Chondrocyte (in vitro differentiated cells): ENCODE results near the gene SNRPA. TPM values are rescaled to one million over a fixed set of nuclear protein-coding genes. Genes with fewer than 3 reads are reported as not detected.

Experiments
- DNase-seq: peaks from one replicate; pipeline ENCODE4 v3.0.0; 2021; ENCODE audit warnings: mixed read lengths, low spot score
- H3K27ac Mint-ChIP-seq: one replicate; pipeline ENCODE4 v1.8.0; 2021; ENCODE audit warnings: mild to moderate bottlenecking, moderate library complexity, mixed read lengths; ENCODE audit not compliant: unreplicated experiment
- H3K27me3 Mint-ChIP-seq: 2 replicates; pipeline ENCODE4 v1.8.0; 2021; ENCODE audit warnings: low read depth, mixed read lengths
- H3K36me3 Mint-ChIP-seq: 2 replicates; pipeline ENCODE4 v1.8.0; 2021; ENCODE audit warnings: low read depth, mixed read lengths
- H3K4me1 Mint-ChIP-seq: 2 replicates; pipeline ENCODE4 v1.8.0; 2021; ENCODE audit warnings: low read depth, mild to moderate bottlenecking, mixed read lengths
- H3K4me3 Mint-ChIP-seq: one replicate; pipeline ENCODE4 v1.8.0; 2021; ENCODE audit warnings: mild to moderate bottlenecking, moderate library complexity, mixed read lengths; ENCODE audit not compliant: unreplicated experiment
- H3K9me3 Mint-ChIP-seq: 2 replicates; pipeline ENCODE4 v1.8.0; 2021; ENCODE audit warnings: low read depth, mixed read lengths
- CTCF ChIP-seq: fragments of 200-600 bp; sonication (generic); IDR thresholded peaks from 2 replicates; pipeline ENCODE4 v1.5.0; 2021; ENCODE audit warnings: antibody characterized with exemption, mild to moderate bottlenecking, moderate library complexity
- long read RNA-seq: library from polyadenylated mRNA; stranded (forward); transcript quantifications from one replicate; pipeline ENCODE4 v2.0.0, GENCODE V29; 2021
- total RNA-seq: library from RNA; stranded (reverse); gene quantifications from 3 replicates; pipeline ENCODE4 v1.2.1, GENCODE V29; 2021

SNRPA gene
- 34.9 to 64.6 TPM (median 37.0 TPM) in 3 replicates for total RNA-seq
- long read RNA-seq, transcript SNRPA-201 (6 exons, 1,621 nt), result major isoform, 12 of 14 reads
- long read RNA-seq, partial matches to known transcripts, result 0 of 14 reads
- long read RNA-seq, other reads (novel, unspliced or antisense), result 2 of 14 reads

GRCh38 chr19:40750874-40751537 lies at the start of gene SNRPA:
TSS of gene SNRPA (plus strand) at chr19:40751203. CDS start at chr19:40751409, 206 bp downstream.
- no peak for TF ChIP-seq CTCF
- peak within 1 kb of the TSS; percentile 94 for H3K4me3 Mint-ChIP-seq
- DNase-seq, result peak; percentile 98
- H3K36me3 Mint-ChIP-seq, result peaks cover 5% of the 10 kb centered on the region
- H3K27me3 Mint-ChIP-seq, result no peaks in the 10 kb centered on the region
- no peaks in the 10 kb centered on the region for H3K9me3 Mint-ChIP-seq
- peaks cover 53% of the 10 kb centered on the region for H3K4me1 Mint-ChIP-seq
- peak within 1 kb of the TSS; percentile 99 for H3K27ac Mint-ChIP-seq

- Mint-ChIP-seq H3K27ac (no peak overlapping the region), H3K27me3 (no peaks in the 10 kb centered on the region), H3K4me1 (no peaks in the 10 kb centered on the region), H3K36me3 (peaks cover 21% of the 10 kb centered on the region), H3K9me3 (no peaks in the 10 kb centered on the region), H3K4me3 (no peak overlapping the region)
- DNase-seq, result no peak
- TF ChIP-seq CTCF, result no peak
Observed at GRCh38 chr19:40701758-40702157, 49.2 kb upstream of the SNRPA start.

GRCh38 chr19:40702337-40703012 lies 48.5 kb upstream of the SNRPA start:
- DNase-seq, result no peak
- Mint-ChIP-seq H3K36me3 (peaks cover 24% of the 10 kb centered on the region), H3K27ac (no peak overlapping the region), H3K27me3 (no peaks in the 10 kb centered on the region), H3K9me3 (no peaks in the 10 kb centered on the region), H3K4me1 (no peaks in the 10 kb centered on the region), H3K4me3 (no peak overlapping the region)
- TF ChIP-seq CTCF, result peak; percentile 51

- Mint-ChIP-seq H3K4me1 (no peaks in the 10 kb centered on the region), H3K9me3 (no peaks in the 10 kb centered on the region), H3K27me3 (no peaks in the 10 kb centered on the region), H3K36me3 (peaks cover 24% of the 10 kb centered on the region), H3K27ac (no peak overlapping the region), H3K4me3 (no peak overlapping the region)
- TF ChIP-seq CTCF, result no peak
- DNase-seq, result no peak
Observed at GRCh38 chr19:40703029-40703755, 47.8 kb upstream of the SNRPA start.
